PC-3 (cell line): ENCODE measurements around the gene KDM3B.

Experiments
- EZH2phosphoT487 ChIP-seq: fragments of 300-600 bp; sonication (generic); IDR thresholded peaks from 2 replicates; pipeline ENCODE4 v1.6.1; 2018; ENCODE audit warnings: mild to moderate bottlenecking, antibody characterized with exemption, low read length, borderline replicate concordance
- TF ChIP-seq, protein P1 (sequence below): fragments of 300-600 bp; sonication (generic); conservative IDR thresholded peaks from 2 replicates; pipeline ENCODE4 v1.5.1; 2017; ENCODE audit warnings: antibody characterized with exemption, low read depth, mild to moderate bottlenecking, low read length

DNA sequence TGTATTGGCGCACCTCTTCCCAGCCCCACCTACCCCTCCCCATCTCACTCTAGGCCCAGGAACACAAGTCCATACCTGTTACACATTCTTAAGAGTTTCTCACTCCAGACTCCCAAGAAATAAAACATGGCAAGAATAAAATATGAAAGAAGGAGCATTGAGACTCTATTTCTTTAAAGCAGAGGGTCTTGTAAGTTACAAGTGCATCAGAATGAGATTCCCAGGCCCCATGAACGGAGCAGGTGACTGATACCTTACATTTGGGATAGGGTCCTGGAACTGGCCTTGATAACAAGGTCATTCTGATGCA, 118.5 kb downstream of the KDM3B start:
- TF ChIP-seq, protein P1, sequence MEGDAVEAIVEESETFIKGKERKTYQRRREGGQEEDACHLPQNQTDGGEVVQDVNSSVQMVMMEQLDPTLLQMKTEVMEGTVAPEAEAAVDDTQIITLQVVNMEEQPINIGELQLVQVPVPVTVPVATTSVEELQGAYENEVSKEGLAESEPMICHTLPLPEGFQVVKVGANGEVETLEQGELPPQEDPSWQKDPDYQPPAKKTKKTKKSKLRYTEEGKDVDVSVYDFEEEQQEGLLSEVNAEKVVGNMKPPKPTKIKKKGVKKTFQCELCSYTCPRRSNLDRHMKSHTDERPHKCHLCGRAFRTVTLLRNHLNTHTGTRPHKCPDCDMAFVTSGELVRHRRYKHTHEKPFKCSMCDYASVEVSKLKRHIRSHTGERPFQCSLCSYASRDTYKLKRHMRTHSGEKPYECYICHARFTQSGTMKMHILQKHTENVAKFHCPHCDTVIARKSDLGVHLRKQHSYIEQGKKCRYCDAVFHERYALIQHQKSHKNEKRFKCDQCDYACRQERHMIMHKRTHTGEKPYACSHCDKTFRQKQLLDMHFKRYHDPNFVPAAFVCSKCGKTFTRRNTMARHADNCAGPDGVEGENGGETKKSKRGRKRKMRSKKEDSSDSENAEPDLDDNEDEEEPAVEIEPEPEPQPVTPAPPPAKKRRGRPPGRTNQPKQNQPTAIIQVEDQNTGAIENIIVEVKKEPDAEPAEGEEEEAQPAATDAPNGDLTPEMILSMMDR, result no peak
- TF ChIP-seq EZH2phosphoT487, result no peak
